Measurements from ENCODE around the gene CSGALNACT2.

- TF ChIP-seq CTCF (IDR thresholded peaks at IDR 0.05) (no peak), POLR2AphosphoS5 (IDR thresholded peaks at IDR 0.05) (no peak)
Observed at GRCh38 chr10:43122826-43123225, 15.4 kb upstream of the CSGALNACT2 start.
